ENCODE results near the gene KRT9.
"Not testable (repeated sequence)": the region's sequence is repeated elsewhere in the genome, so short reads cannot be mapped to it uniquely, and the experiment has no call there.

KRT9 gene

GRCh38 chr17:41571561-41572434 is at the start of gene KRT9:
Gene KRT9, minus strand, starts transcription at chr17:41572059. Its CDS starts 67 bp downstream, at chr17:41571992.
- no peak for DNase-seq (ENCODE audit: low read depth in 3 of 3)

GRCh38 chr17:41621435-41621817 is 49.6 kb upstream of the KRT9 start:
- not testable (repeated sequence) for DNase-seq (ENCODE audit: low read depth in 3 of 3)

GRCh38 chr17:41620583-41621434 is 49.0 kb upstream of the KRT9 start:
- no peak for DNase-seq (ENCODE audit: low read depth in 3 of 3)

DNA sequence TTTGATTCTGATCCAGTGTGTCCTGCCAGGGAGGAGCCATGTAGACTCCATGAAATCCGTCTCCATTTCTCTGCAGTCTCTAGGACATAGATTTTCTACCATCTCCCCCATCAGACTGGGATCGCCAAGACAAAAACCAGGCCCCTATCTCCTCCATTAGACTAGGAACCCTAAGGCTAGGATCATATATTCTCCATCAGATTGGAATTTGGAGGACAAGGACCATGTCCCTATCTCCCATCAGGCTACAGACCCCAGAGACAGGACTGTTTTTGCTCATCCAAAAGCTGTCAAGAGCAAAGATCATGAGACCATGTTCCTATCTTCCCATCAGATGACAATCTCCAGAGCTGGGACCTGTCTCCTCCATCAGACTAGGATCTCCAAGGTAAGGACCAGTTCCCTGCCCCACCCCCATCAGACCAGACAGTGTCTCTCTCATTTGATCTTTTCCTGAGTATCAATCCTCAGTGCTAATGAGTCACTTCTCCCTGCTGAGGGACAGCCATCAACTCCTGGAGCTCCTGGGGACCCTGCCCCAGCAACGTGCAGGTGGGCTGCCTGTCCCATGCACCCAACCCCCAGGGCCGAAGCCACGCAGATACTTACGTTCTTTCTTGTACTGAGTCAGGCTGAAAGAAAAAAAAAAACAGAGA is 48.2 kb upstream of the KRT9 start:
- not testable (repeated sequence) for DNase-seq (ENCODE audit: low read depth in 3 of 3)

GRCh38 chr17:41619036-41619926 is 47.4 kb upstream of the KRT9 start:
- no peak for DNase-seq (ENCODE audit: low read depth in 3 of 3)

DNA sequence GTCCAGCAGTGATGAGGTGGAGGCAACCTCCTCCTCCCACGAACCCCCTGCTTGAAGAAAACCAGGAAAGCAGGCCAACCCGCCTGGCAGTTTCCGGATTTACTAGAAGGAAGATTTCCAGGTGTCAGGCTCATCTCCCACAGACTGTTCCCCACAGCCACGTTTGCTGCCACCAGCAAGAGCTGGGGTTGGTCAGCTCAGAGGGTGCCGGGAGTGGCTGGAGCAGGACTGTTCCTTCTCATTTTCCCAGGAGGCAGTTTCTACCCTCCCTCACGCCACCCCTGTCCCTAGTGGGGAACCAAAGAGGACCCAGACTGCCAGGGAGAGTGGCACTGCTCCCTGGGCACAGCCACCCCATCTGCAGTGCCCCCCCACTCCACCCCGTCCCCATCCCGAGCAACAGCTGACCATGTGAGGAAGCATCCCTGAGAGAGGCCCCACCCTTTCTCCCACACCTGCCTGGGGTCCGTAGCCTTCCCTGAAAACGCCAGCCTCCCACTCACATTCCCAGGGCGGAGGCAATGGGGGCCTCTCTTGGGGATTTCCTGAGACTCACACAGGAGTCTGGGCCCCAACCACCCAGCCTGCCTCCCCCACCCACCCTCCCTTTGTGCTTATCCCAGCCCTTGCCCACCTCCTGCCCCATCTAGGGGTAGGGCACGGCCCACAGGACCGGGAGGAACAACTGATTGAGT is 46.6 kb upstream of the KRT9 start:
- no peak for DNase-seq (ENCODE audit: low read depth in 3 of 3)

- no peak for DNase-seq (ENCODE audit: low read depth in 3 of 3)
Measured at GRCh38 chr17:41617698-41618097, 45.8 kb upstream of the KRT9 start.

DNA sequence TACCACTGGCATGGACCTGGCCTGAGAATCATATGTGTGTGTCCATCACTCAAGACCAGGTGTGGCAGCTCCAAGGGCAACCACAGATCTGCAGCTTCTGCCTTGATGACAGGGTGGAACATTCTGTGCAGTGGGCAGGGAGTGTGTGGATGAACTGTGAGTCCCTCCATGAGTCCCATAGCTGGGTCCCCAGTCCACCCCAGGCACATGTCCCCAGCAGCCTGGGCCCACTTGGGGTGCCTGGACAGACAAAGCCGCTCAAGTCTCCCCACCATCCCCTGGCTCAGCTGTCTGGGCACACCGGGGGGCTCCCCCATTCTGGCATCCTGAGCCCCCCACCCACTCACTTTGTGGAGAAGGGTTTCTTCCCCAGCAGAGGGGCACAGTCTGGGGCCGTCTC is 45.3 kb upstream of the KRT9 start:
- no peak for DNase-seq (ENCODE audit: low read depth in 3 of 3)

DNA sequence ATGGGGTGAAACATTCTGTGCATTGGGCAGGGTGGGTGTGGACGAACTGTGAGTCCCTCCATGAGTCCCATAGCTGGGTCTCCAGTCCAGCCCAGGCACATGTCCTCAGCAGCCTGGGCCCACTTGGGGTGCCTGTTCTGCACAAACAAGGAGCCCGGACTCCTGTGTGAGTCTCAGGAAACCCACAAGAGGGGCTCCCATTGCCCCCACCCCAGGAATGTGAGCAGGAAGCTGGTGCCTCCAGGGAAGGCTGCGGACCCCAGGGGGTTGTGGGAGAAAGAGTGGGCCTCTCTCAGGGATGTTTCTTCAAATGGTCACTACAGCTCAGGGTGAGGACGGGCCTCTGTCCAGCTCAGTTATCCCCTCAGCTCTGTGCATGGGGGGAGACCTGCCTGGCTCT is 44.6 kb upstream of the KRT9 start:
- DNase-seq (ENCODE audit: low read depth in 3 of 3) = not testable (repeated sequence)

DNA sequence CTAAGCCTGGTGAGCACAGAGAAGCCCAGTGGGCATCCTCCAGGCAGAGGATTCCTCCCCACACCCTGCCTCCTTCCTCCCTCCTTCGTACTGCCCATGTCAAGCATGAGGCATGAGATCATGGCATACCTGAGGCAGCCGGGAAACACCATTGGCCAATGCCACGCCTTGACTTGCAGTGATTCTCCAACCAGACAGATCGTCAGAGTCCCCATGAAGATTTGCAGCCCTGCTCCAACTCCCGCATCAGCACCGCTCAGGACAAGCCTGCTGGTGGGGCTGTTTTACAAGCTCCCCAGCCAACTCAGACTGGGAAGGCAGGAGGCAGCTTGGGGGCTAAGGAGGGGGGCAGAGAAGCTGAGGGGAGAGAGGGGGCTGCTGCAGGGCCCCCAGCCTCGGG is 43.6 kb upstream of the KRT9 start:
- DNase-seq (ENCODE audit: low read depth in 3 of 3) = no peak

GRCh38 chr17:41614767-41615166 is 42.9 kb upstream of the KRT9 start:
- not testable (repeated sequence) for DNase-seq (ENCODE audit: low read depth in 3 of 3)

DNA sequence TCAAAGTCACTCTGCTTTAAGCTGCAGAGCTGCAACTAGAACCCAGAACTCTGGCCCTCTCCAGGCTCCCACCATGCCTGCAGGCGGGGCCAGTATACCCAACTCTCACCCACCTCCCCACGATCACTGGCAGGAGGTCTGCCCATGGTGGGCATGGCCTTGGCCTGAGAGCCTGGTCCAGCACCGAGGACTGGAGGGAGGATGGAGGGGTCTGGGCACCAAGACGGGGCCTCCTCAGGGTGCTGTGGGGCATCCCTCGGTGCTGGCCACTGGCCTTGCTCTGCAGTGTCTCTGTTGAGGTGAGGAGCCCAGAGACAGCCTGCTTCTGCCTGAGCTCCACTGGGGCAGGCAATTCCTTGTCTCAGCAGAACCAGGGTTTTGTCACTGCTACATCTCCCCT is 42.2 kb upstream of the KRT9 start:
- no peak for DNase-seq (ENCODE audit: low read depth in 3 of 3)

DNA sequence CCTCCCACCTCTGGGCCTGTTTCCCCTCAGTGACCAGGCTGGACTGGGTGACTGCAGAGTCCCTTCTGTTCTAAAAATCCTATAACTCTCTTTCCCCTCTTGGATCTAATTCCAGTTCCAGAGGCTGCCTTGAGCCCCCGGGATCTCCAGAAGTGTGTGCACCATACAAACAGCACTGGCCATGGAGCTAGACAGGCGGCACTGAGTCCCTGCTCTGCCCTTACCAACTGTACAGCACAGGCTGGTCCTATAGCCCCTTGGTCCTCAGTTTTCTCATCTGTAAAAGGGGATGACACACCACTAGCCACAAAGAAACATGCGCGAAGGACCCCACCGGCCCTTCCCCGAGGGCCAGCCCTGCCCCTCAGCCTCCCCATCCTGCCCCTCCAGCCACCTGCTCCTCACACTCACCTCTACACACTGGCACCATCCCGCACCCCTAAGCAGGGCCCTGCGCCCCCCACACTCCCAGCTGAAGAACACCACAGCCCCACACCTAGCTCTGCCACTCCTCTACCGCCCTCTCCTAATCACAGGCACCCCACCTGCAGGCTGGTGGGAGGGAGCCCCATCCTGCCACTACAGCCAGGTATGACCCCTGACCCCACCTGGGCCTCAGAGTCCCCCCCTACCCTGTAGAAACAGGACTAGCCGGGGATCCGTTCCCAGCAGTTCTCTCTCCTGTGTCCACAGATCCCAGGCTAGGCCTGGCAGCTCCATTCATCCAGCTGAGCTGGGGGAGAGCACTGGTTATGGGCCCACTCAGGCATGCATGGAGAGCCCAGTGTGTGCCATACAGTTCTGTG is 41.6 kb upstream of the KRT9 start:
- DNase-seq (ENCODE audit: low read depth in 3 of 3) = no peak

GRCh38 chr17:41612376-41613160 is 40.7 kb upstream of the KRT9 start, which contains the start of gene KRT16:
Gene KRT16, minus strand, starts transcription at chr17:41612767. Its CDS starts 79 bp downstream, at chr17:41612688.
- not testable (repeated sequence) for DNase-seq (ENCODE audit: low read depth in 3 of 3)

- DNase-seq (ENCODE audit: low read depth in 3 of 3) = no peak
Measured at GRCh38 chr17:41610965-41611640, 39.2 kb upstream of the KRT9 start.

GRCh38 chr17:41610061-41610517 is 38.2 kb upstream of the KRT9 start:
- DNase-seq (ENCODE audit: low read depth in 3 of 3) = not testable (repeated sequence)

GRCh38 chr17:41606930-41607329 is 35.1 kb upstream of the KRT9 start:
- not testable (repeated sequence) for DNase-seq (ENCODE audit: low read depth in 3 of 3)

GRCh38 chr17:41602524-41602923 is 30.7 kb upstream of the KRT9 start:
- DNase-seq (ENCODE audit: low read depth in 3 of 3) = no peak
